Caco-2 (cell line): ENCODE data around the gene NCOR1. TPM values are rescaled to one million over a fixed set of nuclear protein-coding genes. Genes with fewer than 3 reads are reported as not detected.

Experiments used
- BruUV-seq: library from RNA; stranded (reverse); fragments of 400-500 nt; replicated peaks from 2 replicates; lab custom pipeline; 2021; lab: Mats Ljungman, UMichigan
- CTCF ChIA-PET: fragments of 300-600 bp; sonication (Branson Sonifier 250); formaldehyde crosslinking; loops from one replicate; lab custom pipeline; 2022; ENCODE audit warnings: antibody characterized with exemption; lab: Charles Lee
- POLR2A ChIA-PET: fragments of 300-600 bp; sonication (Branson Sonifier 250); formaldehyde crosslinking; loops from one replicate; lab custom pipeline; 2022; ENCODE audit warnings: antibody characterized with exemption; lab: Charles Lee
- DNase-seq, 2 experiments: peaks; one replicate each; pipeline versions ENCODE4 v3.0.0 to v3.0.0-alpha.2; 2020 to 2022
- H3K27me3 ChIP-seq: replicated peaks from 2 replicates; pipeline ENCODE4 v1.6.0; 2011; ENCODE audit warnings: low read length; ENCODE audit not compliant: control insufficient read depth, insufficient read depth
- H3K36me3 ChIP-seq: 2 replicates; pipeline ENCODE4 v1.5.1; 2011; ENCODE audit warnings: low read length; ENCODE audit not compliant: control insufficient read depth, insufficient read depth
- H3K4me1 ChIP-seq: fragments of 250-450 bp; sonication (Bioruptor Pico); 2 replicates; pipeline ENCODE4 v1.5.1; 2020; ENCODE audit warnings: mild to moderate bottlenecking
- H3K4me3 ChIP-seq: 2 replicates; pipeline ENCODE4 v1.5.1; 2011; ENCODE audit warnings: low read depth, mild to moderate bottlenecking, control low read depth, low read length
- H3K9me3 ChIP-seq: fragments of 250-450 bp; sonication (Bioruptor Pico); 2 replicates; pipeline ENCODE4 v1.5.1; 2020; ENCODE audit warnings: mild to moderate bottlenecking, moderate library complexity
- H3K27ac Mint-ChIP-seq: one replicate; pipeline ENCODE4 v1.8.0; 2022; ENCODE audit warnings: mixed read lengths; ENCODE audit not compliant: unreplicated experiment
- H3K27me3 Mint-ChIP-seq: one replicate; pipeline ENCODE4 v1.8.0; 2022; ENCODE audit warnings: mixed read lengths; ENCODE audit not compliant: insufficient read depth, unreplicated experiment
- H3K36me3 Mint-ChIP-seq: one replicate; pipeline ENCODE4 v1.8.0; 2022; ENCODE audit warnings: mild to moderate bottlenecking, mixed read lengths; ENCODE audit not compliant: insufficient read depth, unreplicated experiment
- H3K4me1 Mint-ChIP-seq: one replicate; pipeline ENCODE4 v1.8.0; 2022; ENCODE audit warnings: low read depth, mixed read lengths; ENCODE audit not compliant: unreplicated experiment
- H3K4me3 Mint-ChIP-seq: one replicate; pipeline ENCODE4 v1.8.0; 2022; ENCODE audit warnings: mild to moderate bottlenecking, moderate library complexity, mixed read lengths; ENCODE audit not compliant: unreplicated experiment
- H3K9me3 Mint-ChIP-seq: one replicate; pipeline ENCODE4 v1.8.0; 2022; ENCODE audit warnings: mixed read lengths; ENCODE audit not compliant: unreplicated experiment
- CTCF ChIP-seq, 2 experiments: fragments of 200-600 bp in 1 of 2; IDR thresholded peaks; 1 replicate in 1 of 2; 2 replicates in 1 of 2; pipeline versions ENCODE4 v1.5.1 to v1.8.0; 2011 to 2022; ENCODE audit warnings: antibody characterized with exemption in 1 of 2, control low read depth in 1 of 2, inconsistent platforms in 1 of 2, low read depth in 1 of 2, low read length in 1 of 2, mild to moderate bottlenecking in 1 of 2, moderate library complexity in 1 of 2; ENCODE audit not compliant: insufficient read depth in 1 of 2, severe bottlenecking in 1 of 2, unreplicated experiment in 1 of 2
- intact Hi-C: fragments of 100-400 bp; cut with micrococcal nuclease; formaldehyde crosslinking; loops from one replicate; pipeline ENCODE4 v1.10.0; 2022; ENCODE audit not compliant: unreplicated experiment
- total RNA-seq: library from RNA; stranded (reverse); gene quantifications from 2 replicates; pipeline ENCODE4 v1.2.3, GENCODE V29; 2022

NCOR1 gene
- total RNA-seq, 1 experiment from 2014 or later: 90.8 TPM

GRCh38 chr17:16250635-16251034 is 35.3 kb upstream of the NCOR1 start:
- DNase-seq: no peak
- Mint-ChIP-seq H3K36me3 (peaks cover 16% of the 10 kb centered on the region), H3K27me3 (no peaks in the 10 kb centered on the region), H3K4me3 (no peak overlapping the region), H3K4me1 (peaks cover 13% of the 10 kb centered on the region), H3K9me3 (no peaks in the 10 kb centered on the region), H3K27ac (no peak overlapping the region)
- H3K4me3 ChIP-seq: no peak overlapping the region
- CTCF ChIA-PET: no interaction called here
- TF ChIP-seq CTCF (IDR thresholded peaks at IDR 0.05; ENCODE audit: insufficient read depth in 1 of 2, low read depth in 1 of 2, low read length in 1 of 2, severe bottlenecking in 1 of 2, unreplicated experiment in 1 of 2): no peak
- no peaks in the 10 kb centered on the region for H3K27me3 ChIP-seq
- no TSS peak for BruUV-seq
- H3K9me3 ChIP-seq: no peaks in the 10 kb centered on the region
- POLR2A ChIA-PET: no interaction called here
- H3K36me3 ChIP-seq: no peaks in the 10 kb centered on the region
- peaks cover 8% of the 10 kb centered on the region; the same call in 1 of the 2 replicates for H3K4me1 ChIP-seq
- intact Hi-C loops: no loop called here

DNA sequence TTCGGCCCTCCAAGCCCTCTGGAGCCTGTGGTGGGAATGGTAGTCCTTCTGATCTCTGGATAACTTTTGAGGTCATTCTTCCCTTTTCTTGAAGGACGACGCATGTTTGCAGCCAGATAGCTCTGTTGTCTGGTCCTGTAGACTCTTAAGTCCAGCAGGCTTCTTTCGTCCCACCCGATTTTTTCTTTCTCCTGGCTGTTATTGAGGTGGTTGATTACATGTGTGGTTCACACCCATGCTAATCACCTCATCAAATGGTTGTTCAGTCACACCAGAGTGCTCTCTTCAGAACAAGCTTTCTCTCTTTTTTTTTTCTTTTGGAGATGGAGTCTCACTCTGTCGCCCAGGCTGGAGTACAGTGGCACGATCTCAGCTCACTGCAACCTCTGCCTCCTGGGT is 32.3 kb upstream of the NCOR1 start:
- H3K27me3 Mint-ChIP-seq: no peaks in the 10 kb centered on the region
- Histone ChIP-seq H3K36me3 (no peaks in the 10 kb centered on the region), H3K27me3 (no peaks in the 10 kb centered on the region), H3K4me1 (peaks cover 8% of the 10 kb centered on the region; the same call in 1 of the 2 replicates), H3K4me3 (no peak overlapping the region), H3K9me3 (no peaks in the 10 kb centered on the region)
- H3K4me3 Mint-ChIP-seq: peak overlapping the region; percentile 52
- no TSS peak for BruUV-seq
- DNase-seq: no peak
- intact Hi-C loops: no loop called here
- CTCF ChIA-PET: no interaction called here
- peaks cover 11% of the 10 kb centered on the region for H3K36me3 Mint-ChIP-seq
- no peak for TF ChIP-seq CTCF (IDR thresholded peaks at IDR 0.05; ENCODE audit: insufficient read depth in 1 of 2, low read depth in 1 of 2, low read length in 1 of 2, severe bottlenecking in 1 of 2, unreplicated experiment in 1 of 2)
- peak overlapping the region; percentile 85 for H3K27ac Mint-ChIP-seq
- POLR2A ChIA-PET: no interaction called here
- H3K9me3 Mint-ChIP-seq: no peaks in the 10 kb centered on the region
- H3K4me1 Mint-ChIP-seq: peaks cover 13% of the 10 kb centered on the region

DNA sequence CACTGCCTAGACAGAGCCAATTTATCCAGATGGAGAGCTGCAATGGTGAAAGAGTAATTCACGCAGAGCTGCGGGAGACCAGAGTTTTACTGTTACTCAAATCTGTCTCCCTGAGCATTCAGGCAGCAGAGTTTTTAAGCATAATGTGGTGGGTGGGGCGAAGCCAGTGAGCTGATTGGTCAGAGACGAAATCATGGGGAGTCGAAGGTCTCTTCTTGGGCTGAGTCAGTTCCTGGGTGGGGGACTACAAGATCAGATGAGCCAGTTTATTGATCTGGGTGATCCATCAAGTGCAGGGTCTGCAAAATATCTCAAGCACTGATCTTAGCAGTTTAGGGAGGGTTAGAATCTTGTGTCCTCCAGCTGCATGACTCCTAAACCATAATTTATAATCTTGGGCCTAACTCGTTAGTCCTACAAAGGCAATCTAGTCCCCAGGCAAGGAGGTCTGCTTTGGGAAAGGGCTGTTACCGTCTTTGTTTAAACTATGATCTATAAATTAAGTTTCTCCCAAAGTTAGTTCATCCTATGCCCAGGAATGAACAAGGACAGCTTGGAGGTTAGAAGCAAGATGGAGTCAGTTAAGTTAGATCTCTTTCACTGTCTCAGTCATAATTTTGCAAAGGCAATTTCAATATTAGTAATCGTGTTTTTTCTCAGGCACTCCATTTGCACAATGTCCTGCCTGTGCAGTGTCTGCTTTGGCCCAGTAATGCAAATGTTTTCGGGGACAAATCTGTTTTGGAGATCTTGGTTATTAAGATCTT is 28.6 kb upstream of the NCOR1 start:
- Mint-ChIP-seq H3K27ac (no peak overlapping the region), H3K4me3 (no peak overlapping the region), H3K36me3 (peaks cover 11% of the 10 kb centered on the region), H3K4me1 (peaks cover 13% of the 10 kb centered on the region), H3K9me3 (no peaks in the 10 kb centered on the region), H3K27me3 (no peaks in the 10 kb centered on the region)
- H3K9me3 ChIP-seq: no peaks in the 10 kb centered on the region
- peaks cover 8% of the 10 kb centered on the region; the same call in 1 of the 2 replicates for H3K4me1 ChIP-seq
- BruUV-seq: no TSS peak
- H3K4me3 ChIP-seq: no peak overlapping the region
- ChIA-PET POLR2A (no interaction called here), CTCF (no interaction called here)
- no peak for DNase-seq
- no peaks in the 10 kb centered on the region for H3K36me3 ChIP-seq
- TF ChIP-seq CTCF (IDR thresholded peaks at IDR 0.05; ENCODE audit: insufficient read depth in 1 of 2, low read depth in 1 of 2, low read length in 1 of 2, severe bottlenecking in 1 of 2, unreplicated experiment in 1 of 2): no peak
- intact Hi-C loops: no loop called here
- H3K27me3 ChIP-seq: no peaks in the 10 kb centered on the region
